ENCODE measurements around the gene LRRC8B.

Gene LRRC8B

GRCh38 chr1:89646259-89646658 lies 121.6 kb downstream of the LRRC8B start (continued):
- TF ChIP-seq TSHZ2 (CRISPR knock-in tag; IDR thresholded peaks at IDR 0.05) (no peak), PPARA (CRISPR knock-in tag; IDR thresholded peaks at IDR 0.05; ENCODE audit: borderline replicate concordance) (no peak), CSRNP3 (CRISPR knock-in tag; IDR thresholded peaks at IDR 0.05) (no peak), OSR1 (CRISPR knock-in tag; IDR thresholded peaks at IDR 0.05) (no peak), ZNF565 (CRISPR knock-in tag; conservative IDR thresholded peaks at IDR 0.05; ENCODE audit: low read depth) (no peak)

Measured in SK-N-SH treated with all-trans-retinoic acid at 6 μM for 48 hours (cell line).